GM12874 (cell line): Measurements from ENCODE around the gene EIPR1.

Experiments used
- TF ChIP-seq, protein P1 (sequence below): IDR thresholded peaks from 2 replicates; pipeline ENCODE4 v1.5.1; 2011; ENCODE audit warnings: low read depth, mild to moderate bottlenecking, control low read depth, low read length, moderate library complexity; ENCODE audit not compliant: insufficient read depth

Gene EIPR1

DNA sequence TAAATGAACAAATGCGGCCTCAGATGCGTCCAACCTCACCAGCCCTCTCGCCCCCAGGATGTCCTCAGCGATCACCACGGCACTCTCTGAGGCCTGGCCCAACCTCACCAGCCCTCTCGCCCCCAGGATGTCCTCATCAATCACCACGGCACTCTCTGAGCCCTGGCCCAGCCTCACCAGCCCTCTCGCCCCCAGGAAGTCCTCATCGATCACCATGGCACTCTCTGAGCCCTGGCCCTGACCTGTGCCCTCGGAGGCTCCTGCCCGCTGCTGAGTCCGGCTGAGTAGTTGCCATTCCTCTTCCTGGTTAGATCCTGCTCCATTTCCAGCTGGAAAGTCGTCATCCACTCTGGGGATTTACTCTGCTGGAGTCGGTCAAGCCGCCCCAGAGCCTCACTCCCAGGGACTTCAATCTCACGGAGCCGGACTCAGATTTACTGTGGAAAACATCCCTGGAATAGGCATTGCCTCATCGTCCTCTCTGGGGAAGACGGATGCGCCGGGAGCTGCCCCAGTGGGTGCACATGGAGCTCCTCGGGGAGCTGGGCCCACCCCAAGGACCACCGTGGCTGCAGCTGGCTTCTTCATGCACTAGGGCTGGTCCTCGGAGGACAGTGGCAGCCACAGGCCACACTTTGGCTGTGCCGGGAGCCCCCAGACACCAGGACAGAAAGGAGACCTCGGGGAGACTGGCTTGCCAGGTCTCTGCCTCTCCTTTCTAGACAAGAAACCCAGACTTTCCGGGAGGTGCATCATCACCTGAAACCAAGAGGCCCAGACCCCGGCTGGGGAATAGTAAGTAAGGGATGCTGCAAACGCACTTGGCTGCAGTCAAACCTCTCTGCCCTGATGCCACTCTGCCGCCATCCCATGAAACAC is 230.6 kb downstream of the EIPR1 start:
- TF ChIP-seq, protein P1, sequence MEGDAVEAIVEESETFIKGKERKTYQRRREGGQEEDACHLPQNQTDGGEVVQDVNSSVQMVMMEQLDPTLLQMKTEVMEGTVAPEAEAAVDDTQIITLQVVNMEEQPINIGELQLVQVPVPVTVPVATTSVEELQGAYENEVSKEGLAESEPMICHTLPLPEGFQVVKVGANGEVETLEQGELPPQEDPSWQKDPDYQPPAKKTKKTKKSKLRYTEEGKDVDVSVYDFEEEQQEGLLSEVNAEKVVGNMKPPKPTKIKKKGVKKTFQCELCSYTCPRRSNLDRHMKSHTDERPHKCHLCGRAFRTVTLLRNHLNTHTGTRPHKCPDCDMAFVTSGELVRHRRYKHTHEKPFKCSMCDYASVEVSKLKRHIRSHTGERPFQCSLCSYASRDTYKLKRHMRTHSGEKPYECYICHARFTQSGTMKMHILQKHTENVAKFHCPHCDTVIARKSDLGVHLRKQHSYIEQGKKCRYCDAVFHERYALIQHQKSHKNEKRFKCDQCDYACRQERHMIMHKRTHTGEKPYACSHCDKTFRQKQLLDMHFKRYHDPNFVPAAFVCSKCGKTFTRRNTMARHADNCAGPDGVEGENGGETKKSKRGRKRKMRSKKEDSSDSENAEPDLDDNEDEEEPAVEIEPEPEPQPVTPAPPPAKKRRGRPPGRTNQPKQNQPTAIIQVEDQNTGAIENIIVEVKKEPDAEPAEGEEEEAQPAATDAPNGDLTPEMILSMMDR: no peak

DNA sequence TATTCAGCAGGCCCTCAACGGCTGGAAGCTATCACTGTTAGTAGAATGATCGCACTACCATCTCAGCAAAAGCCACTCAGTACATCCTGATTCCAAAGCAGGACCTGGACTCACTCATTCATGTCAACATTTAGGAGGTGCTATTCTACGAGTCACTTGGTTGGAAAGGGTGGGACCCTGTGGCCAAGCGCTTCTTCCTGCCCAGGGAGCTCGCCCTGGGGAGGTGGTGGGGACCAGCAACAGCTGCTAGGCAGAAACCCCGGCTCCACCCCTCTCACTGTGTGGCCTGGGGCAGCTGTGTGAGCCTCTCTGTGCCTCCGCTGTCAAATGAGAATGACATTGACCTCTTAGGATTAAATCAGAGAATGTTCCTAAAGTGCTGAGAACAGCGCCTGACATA is 231.4 kb downstream of the EIPR1 start:
- TF ChIP-seq, protein P1: no peak

GRCh38 chr2:3145471-3146021 is 232.1 kb downstream of the EIPR1 start:
- TF ChIP-seq, protein P1: no peak

- TF ChIP-seq, protein P1: no peak
Observed at GRCh38 chr2:3144856-3145255, 232.8 kb downstream of the EIPR1 start.

- TF ChIP-seq, protein P1: no peak
Observed at GRCh38 chr2:3143602-3144001, 234.0 kb downstream of the EIPR1 start.

GRCh38 chr2:3142961-3143571 is 234.6 kb downstream of the EIPR1 start:
- TF ChIP-seq, protein P1: no peak

DNA sequence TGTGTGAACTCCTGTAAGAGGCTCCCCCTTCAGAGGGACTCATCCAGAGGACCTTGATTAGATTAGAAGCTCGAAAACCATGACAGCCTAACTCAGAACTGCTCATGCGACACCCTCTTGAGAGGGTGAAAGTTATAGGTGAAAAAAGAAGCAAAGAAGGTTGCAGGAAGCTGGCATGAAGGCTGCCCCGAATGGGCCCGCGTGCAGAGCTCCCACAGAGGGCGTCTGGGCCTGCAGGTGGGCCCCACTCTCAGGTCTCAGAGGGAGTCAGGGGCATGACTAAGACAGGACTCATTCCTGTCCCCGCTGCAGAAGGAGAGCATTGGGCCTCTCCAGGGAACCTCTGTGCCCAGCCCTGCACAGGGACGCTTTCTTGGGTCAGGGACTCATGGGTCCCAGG is 235.4 kb downstream of the EIPR1 start:
- TF ChIP-seq, protein P1: no peak
